T-helper 9 cell (primary cell): ENCODE results near the gene GRID1.
"Not testable (repeated sequence)": the region's sequence is repeated elsewhere in the genome, so short reads cannot be mapped to it uniquely, and the experiment has no call there.

Experiments
- DNase-seq: peaks from one replicate; pipeline ENCODE4 v3.0.0-alpha.2; 2020

The GRID1 gene

DNA sequence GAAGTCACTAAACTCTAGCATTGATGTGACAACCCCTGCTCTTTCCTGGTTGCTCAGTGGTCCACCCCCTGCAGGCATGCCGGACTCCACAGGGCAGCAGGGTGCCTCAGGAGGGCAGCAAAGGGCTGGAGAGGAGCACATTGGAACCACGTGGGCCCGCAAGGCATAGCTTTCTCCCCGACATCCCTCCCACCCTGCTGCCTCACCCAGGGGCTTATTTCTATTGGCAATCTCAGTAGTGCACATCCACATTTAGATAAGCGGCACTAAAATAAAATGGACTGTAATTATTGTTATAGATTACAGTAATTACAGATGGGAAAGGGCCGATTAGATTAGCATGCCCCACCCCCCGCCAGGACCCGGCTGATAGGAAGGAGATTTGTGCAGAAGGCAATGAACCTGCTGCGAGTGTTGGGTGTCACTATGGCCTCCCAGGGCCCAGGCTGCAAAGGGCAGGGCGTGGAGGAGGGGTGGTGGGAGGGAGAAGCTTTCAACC lies 580.1 kb downstream of the GRID1 start:
- no peak for DNase-seq

- no peak for DNase-seq
Observed at GRCh38 chr10:85784792-85785191, 581.8 kb downstream of the GRID1 start.

DNA sequence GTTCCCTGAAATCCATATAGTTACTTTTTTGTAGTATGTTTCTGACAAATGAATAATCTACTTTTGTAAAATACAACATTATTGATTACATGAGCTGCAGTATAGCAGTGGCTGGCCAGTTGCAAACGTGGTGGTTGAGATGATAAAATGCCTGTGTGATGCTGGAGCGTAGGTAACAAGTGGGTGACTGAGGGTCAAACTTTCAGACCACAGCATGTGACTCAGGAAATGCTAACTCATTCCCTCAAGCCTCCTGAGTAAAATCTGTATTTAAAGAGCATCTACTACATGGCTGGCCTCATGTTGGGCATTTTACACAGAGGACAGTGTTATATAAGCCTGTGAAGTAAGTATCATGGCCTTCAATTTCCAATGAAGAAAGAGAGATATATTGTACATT lies 585.2 kb downstream of the GRID1 start:
- DNase-seq, result no peak

GRCh38 chr10:85778074-85778473 lies 588.5 kb downstream of the GRID1 start:
- no peak for DNase-seq

DNA sequence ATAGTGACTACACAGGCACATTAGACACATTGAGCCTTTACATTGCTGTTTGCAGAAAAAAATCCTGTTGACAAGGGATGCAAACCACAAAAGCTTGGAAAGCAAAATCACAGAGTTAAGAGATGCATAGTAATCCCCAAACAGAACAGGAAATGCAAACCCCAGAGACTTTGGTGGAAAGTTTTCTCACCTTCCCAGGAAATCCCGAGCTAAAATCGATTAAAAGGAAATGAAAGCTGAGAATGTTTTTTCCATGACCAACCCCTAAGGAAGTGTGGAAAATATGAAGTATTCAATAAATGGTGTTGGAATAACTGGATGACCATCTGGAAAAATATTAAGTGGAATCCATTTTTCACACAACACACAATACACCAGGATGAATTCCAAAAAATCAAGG lies 598.7 kb downstream of the GRID1 start:
- no peak for DNase-seq

GRCh38 chr10:85764108-85764507 lies 602.5 kb downstream of the GRID1 start:
- DNase-seq, result no peak

GRCh38 chr10:85761906-85762445 lies 604.6 kb downstream of the GRID1 start:
- no peak for DNase-seq

GRCh38 chr10:85741626-85742300 lies 624.8 kb downstream of the GRID1 start:
- no peak for DNase-seq

DNA sequence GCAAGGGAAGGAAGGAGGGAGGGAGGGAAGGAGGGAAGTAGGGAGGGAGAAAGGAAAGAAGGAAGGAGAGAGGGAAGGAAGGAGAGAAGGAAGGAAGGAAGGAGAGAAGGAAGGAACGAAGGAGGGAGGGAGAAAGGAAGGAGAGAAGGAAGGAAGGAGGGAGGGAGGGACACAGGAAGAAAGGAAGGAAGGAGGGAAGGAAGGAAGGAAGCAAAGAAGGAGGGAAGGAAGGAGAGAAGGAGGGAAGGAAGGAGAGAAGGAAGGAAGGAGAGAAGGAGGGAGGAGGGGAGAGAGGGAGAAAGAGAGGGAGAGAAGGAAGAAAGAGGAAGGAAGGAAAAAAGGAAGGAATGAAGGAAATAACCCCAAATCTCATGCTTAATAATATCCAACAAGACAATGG lies 630.6 kb downstream of the GRID1 start:
- no peak for DNase-seq

- DNase-seq, result no peak
Observed at GRCh38 chr10:85734791-85735190, 631.8 kb downstream of the GRID1 start.

GRCh38 chr10:85724215-85724614 lies 642.4 kb downstream of the GRID1 start:
- no peak for DNase-seq

DNA sequence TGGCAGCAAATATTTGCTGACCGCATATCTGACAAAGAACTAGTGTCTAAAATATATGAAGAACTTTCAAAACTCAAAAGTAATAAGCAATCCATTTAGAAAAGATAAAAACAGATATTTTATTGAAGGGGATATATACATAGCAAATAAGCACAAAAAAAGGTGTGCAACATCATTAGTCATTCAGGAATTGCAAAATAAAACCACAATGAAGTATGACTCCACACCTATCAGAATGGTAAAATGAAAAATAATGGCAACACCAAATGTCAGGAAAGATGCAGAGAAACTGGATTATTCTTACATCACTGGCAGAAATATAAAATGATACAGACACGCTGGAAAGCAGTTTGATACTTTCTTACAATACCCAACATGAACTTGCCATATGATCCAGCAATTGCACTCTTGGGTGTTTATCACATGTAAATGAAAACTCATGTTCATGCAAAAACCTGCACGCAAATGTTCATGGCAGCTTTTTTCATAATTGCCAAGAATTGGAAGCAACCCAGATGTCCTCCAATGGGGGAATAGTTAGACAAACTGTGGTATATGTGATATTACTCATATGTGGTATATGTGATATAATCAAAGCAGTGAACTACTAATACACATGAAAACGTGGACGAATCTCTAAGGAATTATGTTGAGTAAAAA lies 645.5 kb downstream of the GRID1 start:
- no peak for DNase-seq

DNA sequence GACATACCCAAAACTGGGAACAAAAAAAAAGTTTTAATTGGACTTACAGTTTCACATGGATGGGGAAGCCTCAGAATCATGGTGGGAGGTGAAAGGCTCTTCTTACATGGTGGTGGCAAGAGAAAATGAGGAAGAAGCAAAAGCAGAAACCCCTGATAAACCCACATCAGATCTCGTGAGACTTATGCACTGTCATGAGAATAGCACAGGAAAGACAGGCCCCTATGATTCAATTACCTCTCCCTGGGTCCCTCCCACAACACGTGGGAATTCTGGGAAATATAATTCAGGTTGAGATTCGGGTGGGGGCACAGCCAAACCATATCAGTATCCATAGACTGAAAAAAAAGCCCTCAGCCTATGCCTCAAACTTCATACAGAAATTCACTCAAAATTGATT lies 647.2 kb downstream of the GRID1 start:
- no peak for DNase-seq

GRCh38 chr10:85713885-85714284 lies 652.7 kb downstream of the GRID1 start:
- no peak for DNase-seq

DNA sequence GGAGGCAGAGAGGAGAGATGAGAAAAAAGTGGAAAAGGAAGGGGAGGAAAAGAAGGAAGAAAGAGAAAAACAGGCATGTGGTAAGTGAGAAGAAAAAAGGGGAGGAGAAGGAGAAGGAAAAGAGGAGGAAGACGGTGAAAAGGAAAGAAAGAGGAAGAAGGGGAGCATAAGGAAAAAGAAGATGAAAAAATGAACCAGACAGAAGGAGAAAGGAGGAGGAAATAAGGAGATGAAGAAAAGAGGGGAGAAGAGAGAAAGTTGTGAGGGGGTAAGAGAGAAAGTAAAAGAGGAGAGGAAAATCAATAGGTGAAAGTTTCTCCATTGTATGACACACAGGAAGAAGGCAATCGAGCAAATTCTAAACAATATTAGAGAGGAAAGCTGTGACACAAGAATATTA lies 663.8 kb downstream of the GRID1 start:
- no peak for DNase-seq

GRCh38 chr10:85699066-85699465 lies 667.5 kb downstream of the GRID1 start:
- not testable (repeated sequence) for DNase-seq

GRCh38 chr10:85696893-85697292 lies 669.7 kb downstream of the GRID1 start:
- no peak for DNase-seq

DNA sequence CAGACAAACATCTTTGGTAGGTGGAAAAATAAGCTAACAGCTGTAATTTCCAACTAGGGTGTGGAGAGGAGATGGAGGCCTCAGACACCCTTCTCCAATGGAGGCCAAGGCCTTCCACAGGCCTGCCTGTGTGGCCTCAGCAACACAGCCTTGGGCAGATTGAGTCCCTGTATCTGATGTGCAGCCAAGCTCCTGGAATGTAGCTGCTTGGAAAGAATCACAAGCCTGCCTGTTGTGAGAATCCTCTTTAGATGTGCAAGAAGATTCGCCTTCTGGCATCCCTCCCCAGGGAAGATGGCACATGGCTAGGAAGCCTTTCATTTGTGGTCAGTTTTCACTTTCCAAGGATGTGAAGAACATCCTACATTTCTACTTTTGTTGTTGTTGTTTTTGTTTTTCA lies 684.0 kb downstream of the GRID1 start:
- no peak for DNase-seq

GRCh38 chr10:85679710-85680109 lies 686.9 kb downstream of the GRID1 start:
- no peak for DNase-seq

- no peak for DNase-seq
Observed at GRCh38 chr10:85679061-85679460, 687.5 kb downstream of the GRID1 start.

GRCh38 chr10:85674851-85675250 lies 691.7 kb downstream of the GRID1 start:
- no peak for DNase-seq

GRCh38 chr10:85673270-85673669 lies 693.3 kb downstream of the GRID1 start:
- no peak for DNase-seq

DNA sequence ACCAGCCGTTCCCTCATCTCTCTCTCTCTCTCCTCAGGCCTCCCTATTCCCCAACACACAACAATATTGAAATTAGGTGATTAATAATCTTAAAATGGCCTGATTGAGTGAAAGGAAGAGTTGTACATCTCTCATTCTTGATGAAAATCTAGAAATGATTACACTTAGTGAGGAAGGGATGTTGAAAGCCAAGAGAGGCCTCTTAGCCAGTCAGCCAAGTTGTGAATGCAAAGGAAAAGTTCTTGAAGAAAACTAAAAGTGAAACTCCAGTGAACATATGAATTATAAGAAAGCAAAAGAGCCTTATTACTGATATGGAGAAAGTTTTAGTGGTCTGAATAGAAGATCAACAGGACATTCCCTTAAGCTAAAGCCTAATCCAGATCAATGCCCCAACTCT lies 695.1 kb downstream of the GRID1 start:
- no peak for DNase-seq

- no peak for DNase-seq
Observed at GRCh38 chr10:85668522-85668921, 698.1 kb downstream of the GRID1 start.
